ENCODE measurements around the gene MPZL2. TPM values are rescaled to one million over a fixed set of nuclear protein-coding genes. Genes with fewer than 3 reads are reported as not detected.
A peak's percentile ranks its signal among the peaks of the same experiment; 100 is the strongest.

The MPZL2 gene
- total and polyA plus RNA-seq, 9 of the 15 experiments (the other 6 are each of a cell fraction or from before 2014, with no cell fraction given) = 0.09 to 0.28 (median 0.18) TPM; not detected in 2

DNA sequence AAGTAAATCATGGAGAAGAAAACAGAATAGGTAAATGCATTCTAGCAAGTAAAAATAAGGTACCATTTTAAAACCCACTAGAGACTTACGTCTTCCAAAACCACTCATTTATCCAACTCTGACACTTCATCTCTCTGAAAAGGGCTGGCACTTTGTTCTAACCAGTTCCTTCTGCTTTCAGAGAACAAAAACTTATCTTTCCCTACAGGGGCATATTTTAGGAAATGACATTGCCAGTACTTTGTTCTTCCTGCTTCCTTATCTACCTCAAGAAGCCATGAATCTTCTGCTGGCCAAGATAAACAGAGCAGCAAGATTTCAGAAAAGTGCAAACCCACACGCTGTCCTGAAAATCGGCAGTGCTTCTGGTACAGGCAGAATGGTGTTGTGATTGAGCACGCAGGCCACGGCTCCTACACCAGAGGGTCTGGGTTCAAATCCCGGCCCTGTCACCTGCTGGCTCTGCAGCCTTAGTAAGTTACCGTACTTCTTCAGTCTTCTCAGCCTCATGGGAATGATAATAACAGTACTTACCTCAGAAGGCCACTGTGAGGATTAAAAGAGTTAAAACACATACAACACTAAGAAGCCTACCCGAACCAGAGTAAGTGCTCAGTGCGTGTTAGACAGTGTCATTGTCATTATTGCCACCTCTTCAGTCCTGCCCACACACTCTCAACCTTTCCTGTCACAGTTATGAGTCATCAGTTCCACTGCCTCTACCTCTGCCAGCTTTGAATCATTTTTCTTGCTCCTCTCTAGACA lies 22.9 kb downstream of the MPZL2 start (continued):
- TF ChIP-seq ZNF347 (CRISPR knock-in tag; IDR thresholded peaks at IDR 0.05; ENCODE audit: low read depth) = no peak
- TF ChIP-seq TAF7 (tag; IDR thresholded peaks at IDR 0.05) = no peak
- TF ChIP-seq KLF16 (IDR thresholded peaks at IDR 0.05) = peak; percentile 97
- TF ChIP-seq CHD2 (IDR thresholded peaks at IDR 0.05; ENCODE audit: low read depth, low read length) = no peak
- TF ChIP-seq ZNF197 (CRISPR knock-in tag; IDR thresholded peaks at IDR 0.05; ENCODE audit: low read depth) = peak; percentile 87; the same call in 1 of the 2 replicates
- no peak for TF ChIP-seq HNRNPLL (IDR thresholded peaks at IDR 0.05; ENCODE audit: low read depth, low read length, poor library complexity, severe bottlenecking)
- peak; percentile 61 for TF ChIP-seq E2F8 (IDR thresholded peaks at IDR 0.05; ENCODE audit: low read depth, partially characterized antibody)
- TF ChIP-seq, protein P1, sequence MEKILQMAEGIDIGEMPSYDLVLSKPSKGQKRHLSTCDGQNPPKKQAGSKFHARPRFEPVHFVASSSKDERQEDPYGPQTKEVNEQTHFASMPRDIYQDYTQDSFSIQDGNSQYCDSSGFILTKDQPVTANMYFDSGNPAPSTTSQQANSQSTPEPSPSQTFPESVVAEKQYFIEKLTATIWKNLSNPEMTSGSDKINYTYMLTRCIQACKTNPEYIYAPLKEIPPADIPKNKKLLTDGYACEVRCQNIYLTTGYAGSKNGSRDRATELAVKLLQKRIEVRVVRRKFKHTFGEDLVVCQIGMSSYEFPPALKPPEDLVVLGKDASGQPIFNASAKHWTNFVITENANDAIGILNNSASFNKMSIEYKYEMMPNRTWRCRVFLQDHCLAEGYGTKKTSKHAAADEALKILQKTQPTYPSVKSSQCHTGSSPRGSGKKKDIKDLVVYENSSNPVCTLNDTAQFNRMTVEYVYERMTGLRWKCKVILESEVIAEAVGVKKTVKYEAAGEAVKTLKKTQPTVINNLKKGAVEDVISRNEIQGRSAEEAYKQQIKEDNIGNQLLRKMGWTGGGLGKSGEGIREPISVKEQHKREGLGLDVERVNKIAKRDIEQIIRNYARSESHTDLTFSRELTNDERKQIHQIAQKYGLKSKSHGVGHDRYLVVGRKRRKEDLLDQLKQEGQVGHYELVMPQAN (IDR thresholded peaks at IDR 0.05; ENCODE audit: borderline replicate concordance) = no peak
- peak; percentile 84 for TF ChIP-seq POLR2AphosphoS5 (IDR thresholded peaks at IDR 0.05; ENCODE audit: control insufficient read depth, insufficient read depth, low read depth, low read length)
- TF ChIP-seq SOX6 (IDR thresholded peaks at IDR 0.05) = peak; percentile 100
- TF ChIP-seq TCF3 (CRISPR knock-in tag; IDR thresholded peaks at IDR 0.05) = peak; percentile 97
- TF ChIP-seq, protein P2, sequence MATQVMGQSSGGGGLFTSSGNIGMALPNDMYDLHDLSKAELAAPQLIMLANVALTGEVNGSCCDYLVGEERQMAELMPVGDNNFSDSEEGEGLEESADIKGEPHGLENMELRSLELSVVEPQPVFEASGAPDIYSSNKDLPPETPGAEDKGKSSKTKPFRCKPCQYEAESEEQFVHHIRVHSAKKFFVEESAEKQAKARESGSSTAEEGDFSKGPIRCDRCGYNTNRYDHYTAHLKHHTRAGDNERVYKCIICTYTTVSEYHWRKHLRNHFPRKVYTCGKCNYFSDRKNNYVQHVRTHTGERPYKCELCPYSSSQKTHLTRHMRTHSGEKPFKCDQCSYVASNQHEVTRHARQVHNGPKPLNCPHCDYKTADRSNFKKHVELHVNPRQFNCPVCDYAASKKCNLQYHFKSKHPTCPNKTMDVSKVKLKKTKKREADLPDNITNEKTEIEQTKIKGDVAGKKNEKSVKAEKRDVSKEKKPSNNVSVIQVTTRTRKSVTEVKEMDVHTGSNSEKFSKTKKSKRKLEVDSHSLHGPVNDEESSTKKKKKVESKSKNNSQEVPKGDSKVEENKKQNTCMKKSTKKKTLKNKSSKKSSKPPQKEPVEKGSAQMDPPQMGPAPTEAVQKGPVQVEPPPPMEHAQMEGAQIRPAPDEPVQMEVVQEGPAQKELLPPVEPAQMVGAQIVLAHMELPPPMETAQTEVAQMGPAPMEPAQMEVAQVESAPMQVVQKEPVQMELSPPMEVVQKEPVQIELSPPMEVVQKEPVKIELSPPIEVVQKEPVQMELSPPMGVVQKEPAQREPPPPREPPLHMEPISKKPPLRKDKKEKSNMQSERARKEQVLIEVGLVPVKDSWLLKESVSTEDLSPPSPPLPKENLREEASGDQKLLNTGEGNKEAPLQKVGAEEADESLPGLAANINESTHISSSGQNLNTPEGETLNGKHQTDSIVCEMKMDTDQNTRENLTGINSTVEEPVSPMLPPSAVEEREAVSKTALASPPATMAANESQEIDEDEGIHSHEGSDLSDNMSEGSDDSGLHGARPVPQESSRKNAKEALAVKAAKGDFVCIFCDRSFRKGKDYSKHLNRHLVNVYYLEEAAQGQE (IDR thresholded peaks at IDR 0.05; ENCODE audit: borderline replicate concordance) = peak; percentile 95
- TF ChIP-seq, protein P2 (CRISPR knock-in tag; IDR thresholded peaks at IDR 0.05; ENCODE audit: low read depth) = no peak
- 0 out of 2 replicates have a peak, but pooled peaks have one; percentile 18 for TF ChIP-seq DMBX1 (CRISPR knock-in tag; IDR thresholded peaks at IDR 0.05; ENCODE audit: borderline replicate concordance)
- TF ChIP-seq FOXJ2 (tag; IDR thresholded peaks at IDR 0.05) = peak; percentile 62; the same call in 1 of the 2 replicates

All from K562 (cell line).